RWPE2 (cell line): ENCODE results near the gene ABCA7.

Experiments used
- ATAC-seq: fragments of 200-7000 bp; cut with Tn5 transposase; 3 replicates; pipeline ENCODE4 v1.9.1; 2021; ENCODE audit warnings: low read depth
- DNase-seq: peaks from one replicate; pipeline ENCODE4 v3.0.0-alpha.2; 2020; ENCODE audit warnings: low spot score
- H3K27ac ChIP-seq: fragments of 450-650 bp; 2 replicates; pipeline ENCODE4 v1.5.1; 2017; ENCODE audit warnings: mild to moderate bottlenecking; ENCODE audit not compliant: poor library complexity, severe bottlenecking
- H3K27me3 ChIP-seq: fragments of 250-450 bp; sonication (Bioruptor Pico); 2 replicates; pipeline ENCODE4 v1.5.1; 2021; ENCODE audit warnings: mild to moderate bottlenecking, moderate library complexity; ENCODE audit not compliant: insufficient read depth, poor library complexity, severe bottlenecking
- H3K36me3 ChIP-seq: fragments of 250-450 bp; sonication (Bioruptor Pico); 2 replicates; pipeline ENCODE4 v1.5.1; 2020; ENCODE audit warnings: low read depth, mild to moderate bottlenecking, moderate library complexity
- H3K4me1 ChIP-seq: fragments of 250-450 bp; sonication (Bioruptor Pico); 2 replicates; pipeline ENCODE4 v1.5.1; 2021; ENCODE audit warnings: mild to moderate bottlenecking, moderate library complexity; ENCODE audit not compliant: insufficient read depth, poor library complexity, severe bottlenecking
- H3K4me3 ChIP-seq: fragments of 250-450 bp; sonication (Bioruptor Pico); 2 replicates; pipeline ENCODE4 v1.5.1; 2021; ENCODE audit warnings: mild to moderate bottlenecking, moderate library complexity; ENCODE audit not compliant: severe bottlenecking
- H3K9me3 ChIP-seq: fragments of 250-450 bp; sonication (Bioruptor Pico); 2 replicates; pipeline ENCODE4 v1.5.1; 2021; ENCODE audit warnings: mild to moderate bottlenecking, moderate library complexity; ENCODE audit not compliant: severe bottlenecking
- CTCF ChIP-seq: fragments of 450-650 bp; IDR thresholded peaks from one replicate; pipeline ENCODE4 v1.5.1; 2017; ENCODE audit warnings: mild to moderate bottlenecking, moderate library complexity; ENCODE audit not compliant: poor library complexity, severe bottlenecking

Gene ABCA7

GRCh38 chr19:1069009-1069779 lies 29.3 kb downstream of the ABCA7 start:
- DNase-seq, result no peak
- Histone ChIP-seq H3K4me3 (no peak overlapping the region), H3K27me3 (peaks cover 6% of the 10 kb centered on the region)

GRCh38 chr19:1070576-1070930 lies 30.6 kb downstream of the ABCA7 start:
- Histone ChIP-seq H3K36me3 (no peaks in the 10 kb centered on the region), H3K27ac (no peak overlapping the region), H3K4me3 (no peak overlapping the region), H3K27me3 (peaks cover 6% of the 10 kb centered on the region), H3K9me3 (no peaks in the 10 kb centered on the region), H3K4me1 (peaks cover 11% of the 10 kb centered on the region)
- no peak for ATAC-seq
- TF ChIP-seq CTCF, result no peak
- no peak for DNase-seq

More at GRCh38 chr19:1069009-1069779, 29.3 kb downstream of the ABCA7 start:
- Histone ChIP-seq H3K4me1 (peaks cover 17% of the 10 kb centered on the region), H3K36me3 (no peaks in the 10 kb centered on the region), H3K27ac (no peak overlapping the region), H3K9me3 (no peaks in the 10 kb centered on the region)
- no peak for ATAC-seq
- TF ChIP-seq CTCF, result no peak

DNA sequence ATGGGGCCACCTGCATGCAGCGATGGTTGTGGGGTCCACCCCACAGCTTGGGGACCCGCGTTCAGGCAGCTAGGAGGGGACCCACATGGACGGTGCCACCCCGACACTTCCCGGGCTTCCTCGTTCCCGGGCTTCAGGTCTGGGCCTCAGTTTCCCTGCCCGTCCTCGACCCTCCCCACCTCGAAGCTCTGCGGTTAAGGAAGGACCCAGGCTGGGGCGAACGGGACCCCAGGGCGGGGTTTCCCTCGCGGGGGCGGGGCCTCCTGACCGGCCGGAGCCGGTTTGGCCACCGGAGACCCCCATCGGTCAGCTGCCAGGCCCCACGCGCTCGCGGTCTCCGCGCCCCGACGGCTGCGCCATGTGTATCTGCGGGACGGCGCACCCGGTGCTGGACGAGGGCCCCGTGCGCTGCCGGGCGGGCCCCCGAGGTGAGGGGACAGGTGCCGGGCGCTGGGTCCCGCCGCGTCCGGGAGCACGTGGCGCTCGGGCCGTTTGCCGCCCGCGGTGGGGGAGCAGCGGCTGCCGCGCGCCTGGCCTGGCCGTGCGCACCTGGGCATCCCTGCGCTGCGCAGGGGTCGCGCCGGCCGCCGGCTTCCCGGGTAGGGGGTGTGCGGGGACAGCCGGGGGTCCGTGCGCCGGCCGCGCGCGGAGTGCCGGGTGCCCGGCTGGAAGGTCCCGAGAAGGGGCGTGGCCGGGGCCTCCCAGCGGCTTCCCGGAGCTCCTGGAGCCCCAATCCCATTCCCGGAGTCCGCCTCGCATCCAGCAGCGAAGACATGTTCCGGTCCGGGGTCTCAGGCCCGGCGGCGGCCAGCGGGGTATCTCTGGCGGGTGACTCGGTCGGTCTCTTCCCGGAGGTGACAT lies 31.3 kb downstream of the ABCA7 start:
- no peaks in the 10 kb centered on the region for H3K36me3 ChIP-seq
- H3K9me3 ChIP-seq, result no peaks in the 10 kb centered on the region
- no peak overlapping the region for H3K27ac ChIP-seq
- peak overlapping the region; percentile 10 for H3K4me3 ChIP-seq
- H3K27me3 ChIP-seq, result peaks cover 6% of the 10 kb centered on the region
- TF ChIP-seq CTCF, result no peak
- DNase-seq (no peak), ATAC-seq (no peak)
- H3K4me1 ChIP-seq, result peaks cover 5% of the 10 kb centered on the region

GRCh38 chr19:1072371-1073015 lies 32.6 kb downstream of the ABCA7 start:
- Histone ChIP-seq H3K27me3 (peaks cover 6% of the 10 kb centered on the region), H3K4me3 (no peak overlapping the region), H3K27ac (no peak overlapping the region), H3K4me1 (no peaks in the 10 kb centered on the region), H3K36me3 (no peaks in the 10 kb centered on the region), H3K9me3 (no peaks in the 10 kb centered on the region)
- no peak for TF ChIP-seq CTCF
- DNase-seq (no peak), ATAC-seq (no peak)
